DOHH2 (cell line): ENCODE measurements around the gene SEC63.

Source experiments
- EZH2phosphoT487 ChIP-seq: fragments of 200-600 bp; sonication (generic); IDR thresholded peaks from 2 replicates; pipeline ENCODE4 v1.6.1; 2017; ENCODE audit warnings: borderline replicate concordance, mild to moderate bottlenecking, antibody characterized with exemption, low read length, moderate library complexity, mixed read lengths
- TF ChIP-seq, protein P1 (sequence below): fragments of 200-600 bp; sonication (generic); IDR thresholded peaks from one replicate; pipeline ENCODE4 v1.5.1; 2014; ENCODE audit warnings: antibody characterized with exemption, mild to moderate bottlenecking, low read depth, low read length; ENCODE audit not compliant: poor library complexity, severe bottlenecking

GRCh38 chr6:107973594-107973993, 15.6 kb upstream of the SEC63 start:
- TF ChIP-seq, protein P1, sequence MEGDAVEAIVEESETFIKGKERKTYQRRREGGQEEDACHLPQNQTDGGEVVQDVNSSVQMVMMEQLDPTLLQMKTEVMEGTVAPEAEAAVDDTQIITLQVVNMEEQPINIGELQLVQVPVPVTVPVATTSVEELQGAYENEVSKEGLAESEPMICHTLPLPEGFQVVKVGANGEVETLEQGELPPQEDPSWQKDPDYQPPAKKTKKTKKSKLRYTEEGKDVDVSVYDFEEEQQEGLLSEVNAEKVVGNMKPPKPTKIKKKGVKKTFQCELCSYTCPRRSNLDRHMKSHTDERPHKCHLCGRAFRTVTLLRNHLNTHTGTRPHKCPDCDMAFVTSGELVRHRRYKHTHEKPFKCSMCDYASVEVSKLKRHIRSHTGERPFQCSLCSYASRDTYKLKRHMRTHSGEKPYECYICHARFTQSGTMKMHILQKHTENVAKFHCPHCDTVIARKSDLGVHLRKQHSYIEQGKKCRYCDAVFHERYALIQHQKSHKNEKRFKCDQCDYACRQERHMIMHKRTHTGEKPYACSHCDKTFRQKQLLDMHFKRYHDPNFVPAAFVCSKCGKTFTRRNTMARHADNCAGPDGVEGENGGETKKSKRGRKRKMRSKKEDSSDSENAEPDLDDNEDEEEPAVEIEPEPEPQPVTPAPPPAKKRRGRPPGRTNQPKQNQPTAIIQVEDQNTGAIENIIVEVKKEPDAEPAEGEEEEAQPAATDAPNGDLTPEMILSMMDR = no peak
- no peak for TF ChIP-seq EZH2phosphoT487
